Trophoblast cell (in vitro differentiated cells and primary cell): ENCODE results near the gene GATB.

Experiments
- DNase-seq, 2 donors: peaks; one replicate each; pipeline ENCODE4 v3.0.0-alpha.2; 2016
- H2AFZ ChIP-seq: 2 replicates; pipeline ENCODE4 v1.6.1; 2013; ENCODE audit warnings: low read length, moderate library complexity, mild to moderate bottlenecking; ENCODE audit not compliant: insufficient read depth, poor library complexity
- H2AK5ac ChIP-seq: 2 replicates; pipeline ENCODE4 v1.6.1; 2013; ENCODE audit warnings: mild to moderate bottlenecking, low read length
- H2BK120ac ChIP-seq: 2 replicates; pipeline ENCODE4 v1.6.1; 2013; ENCODE audit warnings: low read length, mild to moderate bottlenecking, moderate library complexity; ENCODE audit not compliant: insufficient read depth, poor library complexity
- H2BK12ac ChIP-seq: 2 replicates; pipeline ENCODE4 v1.6.1; 2013; ENCODE audit warnings: mild to moderate bottlenecking, low read length, moderate library complexity
- H2BK5ac ChIP-seq: 2 replicates; pipeline ENCODE4 v1.6.1; 2013; ENCODE audit warnings: low read length, low read depth, moderate library complexity, mild to moderate bottlenecking; ENCODE audit not compliant: poor library complexity
- H3K14ac ChIP-seq: 2 replicates; pipeline ENCODE4 v1.6.1; 2013; ENCODE audit warnings: mild to moderate bottlenecking, low read length
- H3K18ac ChIP-seq: 2 replicates; pipeline ENCODE4 v1.6.1; 2013; ENCODE audit warnings: mild to moderate bottlenecking, low read length
- H3K23ac ChIP-seq: 2 replicates; pipeline ENCODE4 v1.6.1; 2013; ENCODE audit warnings: low read length
- H3K27ac ChIP-seq: 2 replicates; pipeline ENCODE4 v1.5.1; 2013; ENCODE audit warnings: low read depth, mild to moderate bottlenecking, inconsistent platforms, low read length, moderate library complexity
- H3K27me3 ChIP-seq: 2 replicates; pipeline ENCODE4 v1.6.1; 2013; ENCODE audit warnings: inconsistent platforms, mild to moderate bottlenecking, low read length, moderate library complexity; ENCODE audit not compliant: insufficient read depth
- H3K36me3 ChIP-seq, 2 experiments: 1 replicate in 1 of 2; 2 replicates in 1 of 2; pipeline ENCODE4 v1.6.1; 2013; ENCODE audit warnings: low read length in 2 of 2, mild to moderate bottlenecking in 2 of 2, moderate library complexity in 1 of 2; ENCODE audit not compliant: insufficient read depth in 2 of 2, control insufficient read depth in 1 of 2
- H3K4ac ChIP-seq: 2 replicates; pipeline ENCODE4 v1.6.1; 2013; ENCODE audit warnings: low read depth, mild to moderate bottlenecking, low read length, moderate library complexity
- H3K4me1 ChIP-seq, 2 experiments: 1 replicate in 1 of 2; 2 replicates in 1 of 2; pipeline ENCODE4 v1.6.1; 2013; ENCODE audit warnings: low read length in 2 of 2, mild to moderate bottlenecking in 2 of 2, moderate library complexity in 1 of 2; ENCODE audit not compliant: insufficient read depth in 2 of 2, control insufficient read depth in 1 of 2
- H3K4me2 ChIP-seq: 2 replicates; pipeline ENCODE4 v1.6.1; 2013; ENCODE audit warnings: inconsistent platforms, mild to moderate bottlenecking, low read length, moderate library complexity
- H3K4me3 ChIP-seq: 2 replicates; pipeline ENCODE4 v1.5.1; 2013; ENCODE audit warnings: mild to moderate bottlenecking, low read depth, low read length, inconsistent platforms
- H3K79me1 ChIP-seq: one replicate; pipeline ENCODE4 v1.6.1; 2013; ENCODE audit warnings: low read length
- H3K79me2 ChIP-seq: 2 replicates; pipeline ENCODE4 v1.6.1; 2013; ENCODE audit warnings: low read length, mild to moderate bottlenecking; ENCODE audit not compliant: control insufficient read depth, insufficient read depth, poor library complexity
- H3K9ac ChIP-seq: 2 replicates; pipeline ENCODE4 v1.6.1; 2013; ENCODE audit warnings: mild to moderate bottlenecking, low read length
- H3K9me3 ChIP-seq: 2 replicates; pipeline ENCODE4 v1.6.1; 2013; ENCODE audit warnings: low read depth, mild to moderate bottlenecking, control low read depth, inconsistent platforms, low read length; ENCODE audit not compliant: insufficient read depth
- H4K12ac ChIP-seq: 2 replicates; pipeline ENCODE4 v1.6.1; 2013; ENCODE audit warnings: low read depth, mild to moderate bottlenecking, low read length, moderate library complexity
- H4K8ac ChIP-seq: 2 replicates; pipeline ENCODE4 v1.6.1; 2013; ENCODE audit warnings: low read depth, mild to moderate bottlenecking, low read length, moderate library complexity
- H4K91ac ChIP-seq: one replicate; pipeline ENCODE4 v1.6.1; 2013; ENCODE audit warnings: low read depth, mild to moderate bottlenecking, low read length, moderate library complexity
- WGBS: extraction: QIAGEN DNeasy Blood & Tissue Kit; methylation state at CpG from one replicate; pipeline ENCODE4 v1.1.7; 2013; ENCODE audit warnings: missing lambda C conversion rate; ENCODE audit not compliant: insufficient read length, insufficient coverage; ENCODE audit errors: extremely low coverage; 5-methylcytosine and 5-hydroxymethylcytosine counted together

The GATB gene

DNA sequence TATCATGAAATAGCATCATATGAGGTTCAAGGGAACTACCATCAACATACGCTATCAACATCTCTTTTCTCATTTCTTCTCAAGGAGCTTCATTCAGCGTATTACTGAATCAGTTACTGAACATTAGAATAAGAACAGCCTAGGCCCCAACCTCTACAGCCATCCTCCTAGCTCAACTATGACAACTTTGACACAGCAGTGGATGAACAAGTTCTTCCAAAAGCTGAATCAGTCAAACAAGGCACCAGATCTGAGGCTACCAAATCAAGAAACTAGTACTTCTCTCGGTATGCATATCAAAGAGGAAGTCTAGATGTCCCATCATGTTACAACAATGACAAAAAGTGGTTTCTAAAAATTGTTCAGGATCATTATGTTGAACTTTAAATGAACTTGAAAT lies 57.4 kb downstream of the GATB start:
- H3K14ac ChIP-seq, result no peak overlapping the region
- H3K4me3 ChIP-seq, result no peak overlapping the region
- H3K4ac ChIP-seq, result no peak overlapping the region
- no CpG with 5 or more reads among the region's 3 CpGs for WGBS
- H3K27me3 ChIP-seq, result no peaks in the 10 kb centered on the region
- H3K9ac ChIP-seq, result no peak overlapping the region
- peaks cover 3% of the 10 kb centered on the region for H3K9me3 ChIP-seq
- no peak overlapping the region for H3K4me2 ChIP-seq
- H4K12ac ChIP-seq, result no peak overlapping the region
- H3K79me2 ChIP-seq, result no peaks in the 10 kb centered on the region
- no peak overlapping the region for H2AK5ac ChIP-seq
- H2BK5ac ChIP-seq, result no peak overlapping the region
- no peaks in the 10 kb centered on the region for H3K4me1 ChIP-seq
- H2AFZ ChIP-seq, result no peak overlapping the region
- no peak overlapping the region for H2BK12ac ChIP-seq
- no peak overlapping the region for H2BK120ac ChIP-seq
- H3K36me3 ChIP-seq, result peaks cover 10 to 13% of the 10 kb centered on the region in 2 experiments
- H3K23ac ChIP-seq, result no peak overlapping the region
- H4K8ac ChIP-seq, result no peak overlapping the region
- no peak overlapping the region for H3K27ac ChIP-seq
- H3K79me1 ChIP-seq, result no peaks in the 10 kb centered on the region
- H3K18ac ChIP-seq, result no peak overlapping the region
- H4K91ac ChIP-seq, result no peak overlapping the region
- no peak for DNase-seq

DNA sequence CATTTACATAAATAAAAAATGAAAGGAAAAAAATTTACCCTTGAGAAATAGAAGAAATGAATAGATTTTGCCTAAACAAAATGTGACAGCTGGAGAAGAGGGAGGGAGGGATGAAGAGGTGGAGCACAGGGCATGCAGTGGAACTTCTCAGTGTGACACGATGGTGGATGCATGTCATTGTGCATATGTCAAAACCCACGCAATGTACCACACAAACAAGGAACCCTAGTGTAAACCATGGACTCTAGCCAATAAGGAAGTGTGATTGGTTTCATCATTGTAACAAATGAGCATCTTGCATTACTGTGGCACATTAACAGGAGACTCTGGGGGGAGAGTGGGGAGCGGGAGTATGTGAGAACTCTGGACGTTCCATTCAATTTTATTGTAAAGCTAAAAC lies 58.6 kb downstream of the GATB start:
- no peak overlapping the region for H3K9ac ChIP-seq
- DNase-seq, result no peak
- no peak overlapping the region for H4K12ac ChIP-seq
- H3K18ac ChIP-seq, result no peak overlapping the region
- no peak overlapping the region for H2AK5ac ChIP-seq
- no peaks in the 10 kb centered on the region for H3K79me2 ChIP-seq
- no peak overlapping the region for H3K4me2 ChIP-seq
- H3K36me3 ChIP-seq, result peaks cover 6 to 9% of the 10 kb centered on the region in 2 experiments
- H3K23ac ChIP-seq, result no peak overlapping the region
- no peaks in the 10 kb centered on the region for H3K4me1 ChIP-seq
- no peak overlapping the region for H2BK5ac ChIP-seq
- H3K4me3 ChIP-seq, result no peak overlapping the region
- H3K27me3 ChIP-seq, result no peaks in the 10 kb centered on the region
- H3K9me3 ChIP-seq, result peaks cover 3% of the 10 kb centered on the region
- H3K4ac ChIP-seq, result no peak overlapping the region
- WGBS, result no CpG with 5 or more reads among the region's 4 CpGs
- no peak overlapping the region for H3K14ac ChIP-seq
- H4K8ac ChIP-seq, result no peak overlapping the region
- no peak overlapping the region for H2BK120ac ChIP-seq
- H4K91ac ChIP-seq, result no peak overlapping the region
- no peaks in the 10 kb centered on the region for H3K79me1 ChIP-seq
- H2AFZ ChIP-seq, result no peak overlapping the region
- no peak overlapping the region for H2BK12ac ChIP-seq
- H3K27ac ChIP-seq, result no peak overlapping the region

DNA sequence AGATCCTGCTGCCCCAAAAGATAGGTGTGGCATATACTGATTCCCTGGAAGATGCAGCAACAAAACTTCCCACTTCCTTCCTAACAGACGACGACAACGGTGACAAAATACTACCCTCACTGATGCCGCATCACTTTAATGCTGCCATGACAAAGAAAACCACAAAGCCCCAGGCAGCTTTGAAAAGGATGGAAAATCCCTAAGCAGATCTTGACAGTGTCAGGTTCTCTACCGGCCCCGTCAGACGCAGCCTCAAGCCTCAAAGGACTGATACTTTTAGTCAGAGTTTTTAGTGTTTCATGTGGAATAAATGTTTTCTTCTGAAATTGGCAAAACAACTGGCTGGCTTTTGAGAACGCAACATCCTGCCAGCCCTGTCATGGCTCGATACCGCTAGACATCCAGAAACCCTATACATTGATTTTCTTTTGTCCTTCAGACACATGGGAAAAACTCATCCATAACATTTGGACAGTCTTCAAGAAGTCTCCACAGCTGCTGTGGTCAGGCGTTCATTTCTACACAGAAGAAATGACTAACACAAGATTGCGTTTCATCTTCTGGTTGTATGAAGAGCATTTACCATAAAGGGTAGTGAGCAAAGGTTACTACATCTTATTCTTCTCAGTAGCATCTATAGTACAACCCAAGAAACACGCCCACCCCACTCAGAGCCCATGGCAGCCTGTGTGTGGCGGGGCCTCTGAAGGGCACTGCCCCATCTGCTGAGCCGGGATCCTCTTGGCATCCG lies 60.1 kb downstream of the GATB start:
- Histone ChIP-seq H3K4ac (no peak overlapping the region), H3K9ac (no peak overlapping the region), H3K23ac (no peak overlapping the region), H3K18ac (no peak overlapping the region), H4K91ac (no peak overlapping the region), H3K36me3 (peaks cover 6 to 8% of the 10 kb centered on the region in 2 experiments), H2AFZ (no peak overlapping the region), H2AK5ac (no peak overlapping the region), H3K27ac (no peak overlapping the region), H4K8ac (no peak overlapping the region), H4K12ac (no peak overlapping the region), H3K14ac (no peak overlapping the region), H3K4me1 (no peaks in the 10 kb centered on the region), H2BK120ac (no peak overlapping the region), H2BK5ac (no peak overlapping the region), H3K79me1 (no peaks in the 10 kb centered on the region), H3K4me3 (peak overlapping the region; percentile 30), H2BK12ac (no peak overlapping the region), H3K4me2 (no peak overlapping the region), H3K27me3 (no peaks in the 10 kb centered on the region), H3K79me2 (no peaks in the 10 kb centered on the region), H3K9me3 (peaks cover 3% of the 10 kb centered on the region)
- no peak for DNase-seq
- no CpG with 5 or more reads among the region's 16 CpGs for WGBS

DNA sequence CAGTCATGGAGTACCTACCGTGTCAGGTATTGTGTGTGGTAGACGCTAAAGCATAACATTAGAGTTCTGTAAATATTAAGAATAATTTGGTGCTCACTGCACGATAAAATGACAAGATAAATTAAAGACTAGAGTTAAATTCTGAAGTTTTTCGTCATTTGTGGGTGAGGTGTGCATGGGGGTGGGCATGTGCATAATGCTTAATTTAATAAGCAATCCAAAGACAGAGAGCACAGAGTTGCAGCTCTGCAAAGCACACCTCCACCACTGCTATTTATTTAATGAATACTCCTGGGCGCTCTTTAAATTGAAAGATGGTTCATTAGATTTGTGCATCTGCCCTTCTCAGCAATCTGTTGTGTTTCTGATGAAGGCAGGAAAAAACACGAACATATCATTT lies 62.6 kb downstream of the GATB start:
- Histone ChIP-seq H2BK5ac (no peak overlapping the region), H2BK120ac (no peak overlapping the region), H3K36me3 (peaks cover 1 to 6% of the 10 kb centered on the region in 2 experiments), H3K27ac (no peak overlapping the region), H3K18ac (no peak overlapping the region), H3K79me1 (peaks cover 2% of the 10 kb centered on the region), H3K4ac (no peak overlapping the region), H3K4me1 (peaks cover 3 to 4% of the 10 kb centered on the region in 2 experiments), H4K91ac (no peak overlapping the region), H3K14ac (no peak overlapping the region), H4K8ac (no peak overlapping the region), H3K27me3 (no peaks in the 10 kb centered on the region), H2BK12ac (no peak overlapping the region), H3K4me2 (no peak overlapping the region), H3K9ac (no peak overlapping the region), H3K23ac (no peak overlapping the region), H2AFZ (no peak overlapping the region), H3K9me3 (peaks cover 3% of the 10 kb centered on the region), H2AK5ac (no peak overlapping the region), H3K79me2 (no peaks in the 10 kb centered on the region), H3K4me3 (no peak overlapping the region), H4K12ac (no peak overlapping the region)
- DNase-seq, result no peak
- no CpG with 5 or more reads among the region's 6 CpGs for WGBS
